GM12878 (cell line): ENCODE data around the gene CNNM1.

ENCODE experiments used
- CEBPZ ChIP-seq: fragments of 150-350 bp; IDR thresholded peaks from 2 replicates; pipeline ENCODE4 v1.6.1; 2016; ENCODE audit warnings: low read depth, low read length
- CHD2 ChIP-seq: IDR thresholded peaks from 2 replicates; pipeline ENCODE4 v1.6.1; 2011; ENCODE audit warnings: low read depth, low read length, improper control_type of control experiment, borderline replicate concordance
- CTCF ChIP-seq, 3 experiments: IDR thresholded peaks in 2 of 3; conservative IDR thresholded peaks in 1 of 3; 2 replicates each; pipeline ENCODE4 v1.5.1; 2011; ENCODE audit warnings: low read depth in 3 of 3, low read length in 3 of 3, mild to moderate bottlenecking in 3 of 3, control low read depth in 2 of 3, moderate library complexity in 2 of 3, inconsistent platforms in 1 of 3, mixed read lengths in 1 of 3; ENCODE audit not compliant: control insufficient read depth in 2 of 3, insufficient read depth in 1 of 3; ENCODE audit errors: extremely low read depth in 1 of 3
- EP300 ChIP-seq, 2 experiments: fragments of 150-350 bp in 1 of 2; IDR thresholded peaks; 2 replicates each; pipeline ENCODE4 v1.6.1; 2011 to 2012; ENCODE audit warnings: low read depth in 2 of 2, low read length in 2 of 2, borderline replicate concordance in 1 of 2, improper control_type of control experiment in 1 of 2, inconsistent platforms in 1 of 2; ENCODE audit not compliant: control insufficient read depth in 1 of 2
- EZH2 ChIP-seq: IDR thresholded peaks from 2 replicates; pipeline ENCODE4 v1.6.1; 2012; ENCODE audit warnings: low read depth, mild to moderate bottlenecking, control low read depth, inconsistent platforms, low read length, borderline replicate concordance; ENCODE audit not compliant: control insufficient read depth
- FOXM1 ChIP-seq: IDR thresholded peaks from 2 replicates; pipeline ENCODE4 v1.6.1; 2012; ENCODE audit warnings: low read depth, mild to moderate bottlenecking, inconsistent platforms, low read length, moderate library complexity
- MYC ChIP-seq: IDR thresholded peaks from 2 replicates; pipeline ENCODE4 v1.6.1; 2011; ENCODE audit warnings: mild to moderate bottlenecking, low read length, moderate library complexity, inconsistent platforms; ENCODE audit not compliant: insufficient read depth, insufficient replicate concordance, insufficient read length, severe bottlenecking
- REST ChIP-seq: IDR thresholded peaks from 2 replicates; pipeline ENCODE4 v1.6.1; 2012; ENCODE audit warnings: mild to moderate bottlenecking, low read depth, low read length
- SIX5 ChIP-seq: IDR thresholded peaks from 2 replicates; pipeline ENCODE4 v1.6.1; 2011; ENCODE audit warnings: mild to moderate bottlenecking, low read depth, low read length, moderate library complexity; ENCODE audit not compliant: severe bottlenecking
- TAF1 ChIP-seq: IDR thresholded peaks from 2 replicates; pipeline ENCODE4 v1.6.1; 2011; ENCODE audit warnings: mild to moderate bottlenecking, low read depth, low read length, borderline replicate concordance

- TF ChIP-seq REST, result no peak
- no peak for TF ChIP-seq FOXM1
- TF ChIP-seq EZH2, result no peak
- no peak for TF ChIP-seq CTCF (IDR thresholded peaks at IDR 0.05 in 2 of 3, conservative IDR thresholded peaks at IDR 0.05 in 1 of 3; ENCODE audit: control insufficient read depth in 2 of 3, extremely low read depth in 1 of 3, insufficient read depth in 1 of 3, low read depth in 3 of 3, low read length in 3 of 3)
- no peak for TF ChIP-seq EP300 (IDR thresholded peaks at IDR 0.05; ENCODE audit: borderline replicate concordance in 1 of 2, control insufficient read depth in 1 of 2, low read depth in 2 of 2, low read length in 2 of 2)
- no peak for TF ChIP-seq SIX5
- TF ChIP-seq CEBPZ, result no peak
- no peak for TF ChIP-seq CHD2
- no peak for TF ChIP-seq MYC
- no peak for TF ChIP-seq TAF1
Measured at GRCh38 chr10:99345350-99345749, 16.2 kb downstream of the CNNM1 start.
